GM21786 (cell line): ENCODE measurements around the gene FAM124A.

Source experiments
- ATAC-seq: cut with Tn5 transposase; IDR thresholded peaks from one replicate; pipeline ENCODE4 v1.9.1; 2021; ENCODE audit not compliant: unreplicated experiment

Gene FAM124A

DNA sequence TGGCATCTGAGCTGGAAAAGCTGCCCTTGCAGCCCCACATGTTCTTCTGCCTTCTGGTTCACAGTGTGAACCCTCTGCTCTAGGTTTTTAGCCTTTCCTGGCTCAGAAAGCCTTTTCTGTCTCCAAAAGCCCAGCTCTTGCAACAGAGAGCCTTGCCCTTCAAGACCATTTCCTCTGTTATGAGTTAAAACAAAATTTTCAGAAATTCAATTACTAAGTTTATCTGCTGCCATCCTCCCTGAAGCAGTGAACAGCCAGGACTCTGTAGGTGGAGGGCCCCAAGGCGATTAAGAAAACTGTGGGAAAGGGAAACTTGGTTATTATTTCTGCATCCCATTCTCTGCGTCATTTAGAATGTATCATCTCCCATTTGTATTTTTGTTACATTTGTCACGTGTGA, 18.8 kb downstream of the FAM124A start:
- no peak for ATAC-seq

DNA sequence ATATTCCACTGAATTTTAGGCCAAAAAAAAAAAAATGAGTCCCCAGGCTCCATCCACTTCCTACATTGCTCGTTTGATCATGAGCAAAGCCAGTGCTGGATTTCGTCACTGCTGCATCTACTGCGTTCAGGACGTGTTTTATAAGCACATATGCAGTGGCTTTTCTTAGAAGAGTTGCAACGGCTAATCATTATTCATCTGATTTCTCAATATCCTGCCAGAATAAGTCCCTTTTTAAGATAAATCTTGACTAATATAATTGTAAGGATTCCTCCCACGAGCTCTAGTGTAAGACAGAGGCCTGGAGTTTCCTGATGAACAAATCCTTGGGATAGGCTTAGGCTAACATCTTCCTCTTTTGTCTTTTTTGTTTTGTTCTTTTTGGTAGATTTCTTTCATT, 19.5 kb downstream of the FAM124A start:
- ATAC-seq: no peak

GRCh38 chr13:51243227-51243626, 21.0 kb downstream of the FAM124A start:
- ATAC-seq: no peak

DNA sequence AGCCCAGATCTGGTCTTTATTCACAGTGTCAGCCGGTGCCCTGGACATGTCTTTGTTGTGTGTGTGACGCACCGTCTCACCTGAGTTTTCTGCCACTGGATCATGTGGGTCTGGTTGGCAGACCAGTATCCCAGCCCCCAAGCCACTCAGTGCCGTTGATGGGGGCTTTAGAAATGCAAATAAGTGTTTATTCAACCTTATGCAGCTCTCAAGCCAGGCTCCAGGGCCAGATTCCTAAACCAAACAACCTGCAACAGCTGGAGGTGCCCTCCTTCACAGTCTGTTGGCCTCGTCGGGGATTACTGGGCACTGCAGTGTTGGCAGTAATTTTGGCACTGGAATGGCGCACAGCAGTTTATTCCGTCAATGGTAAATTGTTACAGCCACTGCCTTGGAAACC, 21.6 kb downstream of the FAM124A start:
- no peak for ATAC-seq

GRCh38 chr13:51244637-51245405, 22.6 kb downstream of the FAM124A start:
- no peak for ATAC-seq

GRCh38 chr13:51245583-51245982, 23.4 kb downstream of the FAM124A start:
- ATAC-seq: no peak

- ATAC-seq: no peak
These were observed 23.8 kb downstream of the FAM124A start for GRCh38 chr13:51246025-51246417.

- ATAC-seq: no peak
These were observed 24.4 kb downstream of the FAM124A start for GRCh38 chr13:51246418-51247277.

- ATAC-seq: no peak
These were observed 27.1 kb downstream of the FAM124A start for GRCh38 chr13:51249255-51249654.

GRCh38 chr13:51249770-51250741, 27.9 kb downstream of the FAM124A start:
- no peak for ATAC-seq

- ATAC-seq: no peak
These were observed 29.3 kb downstream of the FAM124A start for GRCh38 chr13:51251480-51251879.

GRCh38 chr13:51252954-51253532, 30.8 kb downstream of the FAM124A start:
- no peak for ATAC-seq

DNA sequence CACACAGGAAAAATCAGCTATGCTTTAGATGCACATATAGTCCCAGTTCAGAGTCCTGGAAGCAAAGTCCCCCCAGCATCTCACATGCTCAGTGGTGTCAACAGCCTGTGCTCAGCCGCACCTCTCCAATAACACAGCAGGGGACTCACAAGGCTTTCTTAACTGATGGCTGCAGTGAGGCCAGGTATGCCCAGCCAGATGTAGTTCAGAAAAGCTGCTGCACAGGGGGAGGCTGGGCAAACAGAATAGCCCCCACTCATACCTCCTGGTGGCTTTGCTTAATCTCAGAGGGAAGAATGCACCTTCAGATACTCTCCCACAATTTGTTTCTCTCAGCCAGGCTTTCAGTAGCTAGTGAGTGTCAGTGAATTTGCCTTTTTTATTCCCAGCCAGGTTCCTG, 33.4 kb downstream of the FAM124A start:
- ATAC-seq: no peak

DNA sequence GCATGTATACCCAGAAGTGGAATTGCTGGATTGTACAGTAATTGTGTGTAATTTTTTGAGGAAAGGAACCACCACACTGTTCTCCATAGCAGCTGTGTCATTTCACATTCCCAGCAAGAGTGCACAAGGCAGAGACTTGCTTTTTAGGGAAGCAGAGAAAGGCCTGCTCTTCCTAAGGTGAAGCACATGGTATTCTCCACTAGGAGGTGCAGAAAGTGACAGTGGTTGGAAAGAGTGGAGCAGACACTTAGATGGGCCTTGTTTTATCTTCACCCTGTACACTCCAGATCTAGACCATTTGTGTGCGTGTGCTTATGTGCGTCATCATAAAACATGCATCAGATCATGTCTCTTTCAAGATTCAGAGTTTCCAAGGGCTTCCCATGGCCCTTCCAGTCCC, 35.0 kb downstream of the FAM124A start:
- no peak for ATAC-seq

- ATAC-seq: no peak
These were observed 36.7 kb downstream of the FAM124A start for GRCh38 chr13:51258612-51259548.

- ATAC-seq: no peak
These were observed 38.0 kb downstream of the FAM124A start for GRCh38 chr13:51260154-51260553.

DNA sequence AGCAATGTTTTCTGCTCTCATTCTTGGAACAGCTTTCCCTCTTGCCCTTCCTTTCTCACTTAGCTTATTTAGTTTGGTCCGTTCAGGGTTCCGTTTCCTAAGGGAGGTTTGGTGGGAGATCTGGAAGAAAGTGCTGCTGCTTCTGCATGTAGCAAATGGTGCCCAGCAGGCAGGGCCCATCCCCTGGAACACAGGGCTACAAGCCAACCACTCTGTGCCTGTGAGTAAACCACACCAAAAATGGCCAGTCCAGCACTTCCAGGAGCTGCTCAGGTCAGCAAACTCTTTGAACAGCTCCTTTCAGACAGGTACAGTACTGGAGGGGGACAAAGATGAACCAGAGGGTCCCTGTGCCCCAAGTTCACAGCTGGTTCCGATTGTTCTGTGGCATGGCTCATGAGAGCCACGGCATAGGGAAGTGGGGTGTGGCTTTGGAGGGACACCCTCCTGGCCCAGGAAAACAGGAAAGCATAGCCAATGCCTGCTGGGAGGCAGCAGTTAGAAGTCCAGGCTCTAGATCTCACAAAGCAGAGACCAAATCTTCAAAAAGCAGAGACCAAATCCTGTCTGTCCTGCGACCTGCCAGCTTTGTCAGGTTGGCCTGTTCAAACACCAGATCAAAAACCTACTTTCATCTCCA, 39.5 kb downstream of the FAM124A start:
- no peak for ATAC-seq

GRCh38 chr13:51262501-51263211, 40.5 kb downstream of the FAM124A start:
- ATAC-seq: no peak

DNA sequence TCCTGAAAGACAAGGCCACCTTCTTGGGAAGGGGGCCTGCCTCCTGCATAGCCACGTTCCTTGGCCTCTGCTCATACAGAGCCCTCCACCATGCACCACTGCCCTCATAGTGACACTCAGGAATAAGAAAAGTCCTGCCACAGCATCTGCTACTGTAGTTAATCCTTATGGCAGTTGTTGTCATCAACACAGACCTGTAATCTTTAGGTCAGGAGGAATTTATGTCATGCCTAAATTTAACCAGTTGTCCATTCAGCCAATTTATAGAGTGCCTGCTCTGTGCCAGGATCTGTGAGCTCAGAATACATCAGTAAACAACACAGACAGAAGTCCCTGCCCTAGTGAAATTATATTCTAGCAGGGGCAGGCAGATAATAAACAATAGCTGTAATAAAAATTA, 44.4 kb downstream of the FAM124A start:
- ATAC-seq: no peak
